NCI-H82 treated with DMSO at 0.1 percent for 48 hours (cell line): ENCODE measurements around the gene ARID3A.
"Not testable (repeated sequence)": the region's sequence is repeated elsewhere in the genome, so short reads cannot be mapped to it uniquely, and the experiment has no call there.

Experiments
- DNase-seq: peaks from one replicate; lab custom pipeline; 2025; ENCODE audit not compliant: unreplicated experiment; lab: John Stamatoyannopoulos, UW

Gene ARID3A

GRCh38 chr19:1014161-1015060 lies 88.6 kb downstream of the ARID3A start:
- no peak for DNase-seq

- DNase-seq = no peak
These were observed 89.4 kb downstream of the ARID3A start for GRCh38 chr19:1015061-1015781.

GRCh38 chr19:1015782-1016646 lies 90.2 kb downstream of the ARID3A start:
- no peak for DNase-seq

- no peak for DNase-seq
These were observed 90.8 kb downstream of the ARID3A start for GRCh38 chr19:1016647-1017114.

GRCh38 chr19:1017115-1017905 lies 91.5 kb downstream of the ARID3A start:
- no peak for DNase-seq

- no peak for DNase-seq
These were observed 92.1 kb downstream of the ARID3A start for GRCh38 chr19:1017906-1018305.

GRCh38 chr19:1018393-1018792 lies 92.6 kb downstream of the ARID3A start:
- no peak for DNase-seq

GRCh38 chr19:1018932-1019615 lies 93.2 kb downstream of the ARID3A start:
- no peak for DNase-seq

GRCh38 chr19:1019616-1019961 lies 93.8 kb downstream of the ARID3A start:
- DNase-seq = no peak

- no peak for DNase-seq
These were observed 94.4 kb downstream of the ARID3A start for GRCh38 chr19:1019980-1020867.

GRCh38 chr19:1020868-1021425 lies 95.1 kb downstream of the ARID3A start, which contains the start of gene TMEM259:
Gene TMEM259 (minus strand): TSS chr19:1021123. CDS start chr19:1020996, 127 bp downstream.
- peak; percentile 79 for DNase-seq

GRCh38 chr19:1023883-1024188 lies 98.0 kb downstream of the ARID3A start:
- not testable (repeated sequence) for DNase-seq

- not testable (repeated sequence) for DNase-seq
These were observed 99.2 kb downstream of the ARID3A start for GRCh38 chr19:1025080-1025479.
